ENCODE data around the gene SPOCK2.
"Not testable (repeated sequence)": the region's sequence is repeated elsewhere in the genome, so short reads cannot be mapped to it uniquely, and the experiment has no call there.

Gene SPOCK2

GRCh38 chr10:72108004-72108370 is 19.6 kb upstream of the SPOCK2 start:
- DNase-seq (ENCODE audit: low read depth): not testable (repeated sequence)

- no peak for DNase-seq (ENCODE audit: low read depth)
Measured at GRCh38 chr10:72107325-72108003, 19.1 kb upstream of the SPOCK2 start.

GRCh38 chr10:72106896-72107295 is 18.5 kb upstream of the SPOCK2 start:
- DNase-seq (ENCODE audit: low read depth): no peak

- no peak for DNase-seq (ENCODE audit: low read depth)
Measured at GRCh38 chr10:72106154-72106849, 18.0 kb upstream of the SPOCK2 start.

GRCh38 chr10:72105710-72106109 is 17.4 kb upstream of the SPOCK2 start:
- DNase-seq (ENCODE audit: low read depth): no peak

- no peak for DNase-seq (ENCODE audit: low read depth)
Measured at GRCh38 chr10:72105098-72105475, 16.7 kb upstream of the SPOCK2 start.

GRCh38 chr10:72104472-72105097 is 16.2 kb upstream of the SPOCK2 start:
- DNase-seq (ENCODE audit: low read depth): no peak

- no peak for DNase-seq (ENCODE audit: low read depth)
Measured at GRCh38 chr10:72099600-72099921, 11.2 kb upstream of the SPOCK2 start.

GRCh38 chr10:72098836-72099599 is 10.7 kb upstream of the SPOCK2 start:
- DNase-seq (ENCODE audit: low read depth): no peak

GRCh38 chr10:72098301-72098835 is 10.0 kb upstream of the SPOCK2 start:
- DNase-seq (ENCODE audit: low read depth): no peak

- no peak for DNase-seq (ENCODE audit: low read depth)
Measured at GRCh38 chr10:72097448-72098300, 9.3 kb upstream of the SPOCK2 start.

GRCh38 chr10:72096115-72097000 is 8.0 kb upstream of the SPOCK2 start:
- DNase-seq (ENCODE audit: low read depth): no peak

GRCh38 chr10:72095195-72095594 is 6.8 kb upstream of the SPOCK2 start:
- DNase-seq (ENCODE audit: low read depth): no peak

- DNase-seq (ENCODE audit: low read depth): no peak
Measured at GRCh38 chr10:72094574-72094973, 6.2 kb upstream of the SPOCK2 start.

GRCh38 chr10:72093450-72093849 is 5.1 kb upstream of the SPOCK2 start:
- no peak for DNase-seq (ENCODE audit: low read depth)

GRCh38 chr10:72092987-72093386 is 4.6 kb upstream of the SPOCK2 start:
- no peak for DNase-seq (ENCODE audit: low read depth)

GRCh38 chr10:72092171-72092924 is 4.0 kb upstream of the SPOCK2 start:
- no peak for DNase-seq (ENCODE audit: low read depth)

- no peak for DNase-seq (ENCODE audit: low read depth)
Measured at GRCh38 chr10:72090326-72090725, 2.0 kb upstream of the SPOCK2 start.

GRCh38 chr10:72089618-72090017 is 1.3 kb upstream of the SPOCK2 start:
- DNase-seq (ENCODE audit: low read depth): no peak
